ENCODE measurements around the gene TET2. TPM values are rescaled to one million over a fixed set of nuclear protein-coding genes. Genes with fewer than 3 reads are reported as not detected.
"Not testable (repeated sequence)": the region's sequence is repeated elsewhere in the genome, so short reads cannot be mapped to it uniquely, and the experiment has no call there.

The TET2 gene
- total RNA-seq, 1 donor from 2014 or later, result 18.8 TPM

DNA sequence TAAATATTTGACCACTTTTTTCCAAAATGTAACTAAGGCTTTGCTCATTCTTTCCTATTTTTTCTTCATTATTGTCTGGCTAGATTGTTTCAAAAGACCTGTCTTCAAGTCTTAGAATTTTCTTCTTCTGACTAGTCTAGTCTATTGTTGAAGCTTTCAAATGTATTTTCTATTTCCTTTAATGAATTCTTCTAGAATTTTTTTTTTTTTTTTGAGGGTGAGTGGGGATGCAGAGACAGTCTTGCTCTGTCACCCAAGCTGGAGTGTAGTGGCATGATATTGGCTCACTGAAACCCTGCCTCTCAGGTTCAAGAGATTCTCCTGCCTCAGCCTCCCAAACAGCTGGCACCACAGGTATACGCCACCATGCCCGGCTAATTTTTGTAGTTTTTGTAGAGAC lies 141.4 kb downstream of the TET2 start:
- DNase-seq (ENCODE audit: low read depth), result no peak

DNA sequence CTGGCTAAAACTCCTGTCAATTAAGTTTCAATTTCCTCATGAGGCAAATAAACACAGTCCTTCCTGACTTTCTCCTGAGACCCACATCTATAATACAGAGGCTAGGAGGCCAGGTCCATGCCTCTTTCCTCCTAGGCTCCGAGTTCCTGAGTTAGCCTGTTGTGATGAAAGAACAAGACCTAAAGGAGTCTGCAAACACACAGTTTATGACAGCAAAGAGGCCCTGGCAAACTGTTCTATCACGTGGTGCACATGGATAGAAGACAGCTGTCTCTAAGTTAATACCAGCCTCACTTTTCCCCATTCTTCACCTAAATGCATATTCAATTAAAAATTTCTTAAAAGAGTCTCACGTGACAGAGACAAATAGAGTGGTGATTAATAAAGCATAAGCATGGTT lies 145.2 kb downstream of the TET2 start:
- DNase-seq (ENCODE audit: low read depth), result no peak

DNA sequence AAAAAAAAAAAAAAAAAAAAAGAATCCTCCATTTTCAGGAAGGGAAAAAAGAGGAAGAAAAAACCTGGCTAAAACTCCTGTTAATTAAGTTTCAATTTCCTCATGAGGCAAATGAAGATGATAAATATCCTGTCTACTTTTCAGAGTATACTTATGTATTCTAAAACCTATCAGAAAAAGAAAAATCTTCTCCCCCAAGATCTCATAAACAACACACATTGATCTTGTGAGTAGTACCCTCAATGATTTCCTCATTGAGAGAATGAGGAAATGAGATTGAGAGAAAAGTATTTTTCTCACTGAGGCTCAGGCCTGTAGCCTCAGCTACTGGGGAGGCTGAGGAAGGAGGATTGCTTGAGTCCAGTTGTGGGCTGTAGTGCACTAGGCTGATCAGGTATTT lies 146.7 kb downstream of the TET2 start:
- DNase-seq (ENCODE audit: low read depth), result no peak

DNA sequence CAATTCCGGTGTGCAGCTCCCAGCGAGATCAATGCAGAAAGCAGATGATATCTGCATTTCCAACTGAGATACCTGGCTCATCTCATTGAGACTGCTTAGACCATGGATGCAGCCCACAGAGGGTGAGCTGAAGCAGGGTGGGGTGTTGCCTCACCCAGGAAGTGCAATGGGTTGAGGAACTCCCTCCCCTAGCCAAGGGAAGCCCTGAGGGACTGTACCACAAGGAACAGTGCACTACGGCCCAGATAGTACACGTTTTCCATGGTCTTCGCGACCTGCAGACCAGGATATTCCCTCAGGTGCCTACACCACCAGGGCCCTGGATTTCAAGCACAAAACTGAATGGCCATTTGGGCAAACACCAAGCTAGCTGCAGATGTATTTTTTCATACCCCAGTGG lies 150.0 kb downstream of the TET2 start:
- no peak for DNase-seq (ENCODE audit: low read depth)

DNA sequence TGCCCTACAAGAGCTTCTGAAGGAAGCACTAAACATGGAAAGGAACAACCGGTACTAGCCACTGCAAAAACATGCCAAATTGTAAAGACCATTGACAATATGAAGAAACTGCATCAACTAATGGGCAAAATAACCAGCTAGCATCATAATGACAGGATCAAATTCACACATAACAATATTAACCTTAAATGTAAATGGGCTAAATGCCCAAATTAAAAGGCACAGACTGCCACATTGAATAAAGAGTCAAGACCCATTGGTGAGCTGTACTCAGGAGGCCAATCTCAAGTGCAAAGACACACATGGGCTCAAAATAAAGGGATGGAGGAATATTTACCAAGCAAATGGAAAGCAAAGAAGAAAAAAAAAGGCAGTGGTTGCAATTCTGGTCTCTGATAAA lies 152.4 kb downstream of the TET2 start:
- DNase-seq (ENCODE audit: low read depth), result not testable (repeated sequence)

DNA sequence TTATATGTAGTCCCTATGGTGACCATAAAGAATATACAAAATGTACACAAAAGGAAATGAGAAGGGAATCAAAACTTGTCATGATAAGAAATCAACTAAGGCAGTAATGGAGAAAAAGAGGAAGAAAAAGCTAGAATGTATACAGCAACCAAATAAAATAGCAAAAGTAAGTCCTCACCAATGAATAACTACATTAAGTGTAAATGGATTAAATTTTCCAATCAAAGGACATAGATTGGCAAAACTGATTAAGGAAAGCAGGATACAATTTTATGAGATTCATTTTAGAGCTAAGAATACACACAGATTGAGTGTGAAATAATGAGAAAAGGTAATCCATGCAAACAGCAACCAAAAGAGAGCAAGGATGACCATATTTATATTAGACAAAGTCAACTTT lies 157.4 kb downstream of the TET2 start:
- no peak for DNase-seq (ENCODE audit: low read depth)

DNA sequence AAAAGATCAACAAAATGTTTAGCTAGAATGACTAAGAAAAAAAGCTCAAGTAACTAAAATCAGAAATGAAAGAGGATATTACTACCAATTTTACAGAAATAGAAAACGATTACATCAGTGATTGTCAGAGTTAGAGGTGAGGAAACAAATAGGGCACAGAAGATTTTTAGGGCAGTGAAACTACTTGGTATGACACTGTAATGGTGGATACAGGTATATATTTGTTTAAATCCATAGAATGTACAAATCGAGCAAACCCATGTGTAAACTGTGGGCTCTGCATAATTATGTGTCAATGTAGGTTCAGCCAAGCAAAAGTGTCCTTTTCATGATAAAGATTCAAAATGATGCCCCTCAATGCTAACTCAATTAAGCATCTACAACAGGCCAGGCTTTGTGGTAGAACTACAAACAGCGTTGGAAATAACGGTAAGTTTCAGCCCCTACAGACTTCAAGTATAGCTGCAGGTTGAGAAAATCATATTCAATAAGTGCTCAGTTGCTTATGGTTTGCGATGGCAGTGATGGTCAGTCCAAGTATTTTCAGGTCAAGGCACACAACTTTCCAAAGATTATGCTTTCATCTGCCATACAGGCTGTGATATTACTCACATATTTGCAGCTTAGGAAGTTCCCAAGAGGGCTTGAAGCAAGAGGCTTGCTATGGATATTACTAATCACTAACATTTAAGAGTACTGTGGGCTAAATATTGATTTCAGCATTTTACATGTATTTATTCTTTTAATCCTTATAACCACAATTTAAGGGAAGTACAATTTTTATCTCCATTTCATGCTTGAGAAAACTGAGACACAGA lies 158.6 kb downstream of the TET2 start:
- no peak for DNase-seq (ENCODE audit: low read depth)

DNA sequence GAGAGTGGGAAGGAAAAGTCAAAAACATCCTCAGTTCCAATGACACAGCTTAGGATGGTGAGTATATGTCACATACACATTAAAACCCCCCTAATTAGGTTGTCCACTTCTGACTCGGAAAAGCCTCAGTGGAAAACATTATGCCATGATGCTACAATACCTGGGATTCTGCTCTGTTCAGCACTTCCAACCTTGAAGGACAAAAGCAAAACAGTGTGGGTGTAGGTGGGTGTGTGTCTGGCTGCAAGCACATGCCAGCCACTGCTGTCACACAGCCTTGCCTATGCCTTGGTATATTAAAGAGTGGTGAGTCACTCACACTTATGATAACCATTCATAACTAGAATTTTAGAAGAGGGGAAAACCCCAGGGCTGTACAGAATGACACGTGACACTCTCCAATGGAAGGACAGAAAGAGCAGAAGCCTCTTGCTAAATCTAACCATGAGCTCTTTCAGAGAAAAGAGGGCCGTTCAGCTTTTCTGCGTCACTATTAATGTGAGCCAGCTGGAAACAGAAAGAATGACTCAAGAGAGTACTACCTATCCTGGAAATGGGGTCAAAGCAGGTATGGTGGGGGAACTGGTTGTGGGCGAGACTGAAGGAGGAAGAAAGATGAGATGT lies 159.6 kb downstream of the TET2 start:
- DNase-seq (ENCODE audit: low read depth), result peak; percentile 10

DNA sequence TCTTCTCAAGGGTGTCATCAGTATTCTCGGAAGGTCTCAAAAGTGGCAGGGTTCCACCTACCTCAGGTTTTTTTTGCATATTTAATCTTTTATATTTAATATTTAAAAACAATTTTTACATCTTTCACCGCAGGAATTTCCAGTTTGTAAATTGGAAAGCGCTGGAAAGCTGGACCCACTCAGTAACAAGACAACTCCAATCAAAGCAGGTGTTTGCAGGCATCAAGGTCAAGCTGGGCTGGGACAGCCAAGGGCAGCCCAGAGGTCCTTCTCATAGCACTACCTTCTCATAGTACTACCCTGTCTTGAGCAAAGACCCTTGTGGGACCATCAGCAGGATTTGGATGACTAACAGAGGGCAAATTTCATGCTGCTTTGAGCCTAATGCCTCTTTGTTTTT lies 160.1 kb downstream of the TET2 start:
- DNase-seq (ENCODE audit: low read depth), result no peak

DNA sequence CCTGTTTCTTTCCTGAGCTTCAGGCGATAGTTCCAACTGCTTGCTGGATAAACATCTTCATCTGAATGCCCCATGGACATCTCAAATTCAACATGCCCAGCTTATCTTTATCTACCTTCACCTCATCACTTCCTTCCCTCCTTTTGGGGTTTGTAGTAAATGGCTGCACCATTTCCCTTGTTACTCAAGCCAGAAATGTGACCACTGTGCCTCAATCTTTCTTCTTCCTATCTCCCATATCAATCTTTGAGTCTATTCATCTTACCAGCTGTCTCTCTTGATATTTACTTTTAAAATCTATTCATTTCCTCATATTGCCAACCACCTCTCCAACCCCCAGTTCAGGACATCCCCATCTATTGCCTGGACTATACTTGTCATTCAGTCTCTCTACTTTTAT lies 171.8 kb downstream of the TET2 start:
- DNase-seq (ENCODE audit: low read depth), result no peak

DNA sequence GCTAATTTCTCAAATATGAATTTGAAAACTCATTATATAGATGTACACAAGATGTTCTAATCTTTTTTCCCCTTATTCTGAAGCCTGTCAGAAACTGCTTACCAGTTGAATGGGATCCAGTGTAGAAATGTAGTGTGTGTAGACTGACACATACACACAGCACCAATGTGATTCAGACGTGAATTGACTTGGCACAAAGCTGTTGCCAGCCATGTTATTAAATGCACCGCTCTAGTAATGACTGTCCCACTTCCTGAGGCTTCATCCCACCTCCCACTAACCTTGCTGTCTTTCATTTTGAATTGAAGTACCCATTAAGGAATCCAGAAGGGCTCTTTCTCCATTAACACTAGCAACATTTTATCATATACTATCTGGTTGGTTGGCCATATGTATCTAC lies 180.5 kb downstream of the TET2 start:
- DNase-seq (ENCODE audit: low read depth), result no peak

DNA sequence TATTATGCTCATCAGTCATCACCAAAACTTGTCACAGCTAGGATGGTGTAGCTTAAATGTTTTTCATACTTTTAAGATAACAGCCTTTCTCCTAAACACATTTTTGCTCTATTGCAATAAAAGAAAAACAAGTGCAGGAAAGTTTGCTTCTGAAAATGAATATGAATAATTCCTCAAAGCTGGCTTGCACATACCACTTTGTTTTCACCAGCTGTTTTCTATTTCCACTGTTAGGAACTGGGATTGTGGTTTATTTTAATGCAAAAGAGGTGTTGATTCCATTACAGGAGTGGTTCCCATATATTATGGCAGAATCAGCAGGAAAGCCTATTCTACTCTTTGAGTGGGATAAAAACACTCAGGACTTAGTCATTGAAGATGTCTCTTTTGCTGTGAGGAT lies 181.3 kb downstream of the TET2 start:
- no peak for DNase-seq (ENCODE audit: low read depth)

DNA sequence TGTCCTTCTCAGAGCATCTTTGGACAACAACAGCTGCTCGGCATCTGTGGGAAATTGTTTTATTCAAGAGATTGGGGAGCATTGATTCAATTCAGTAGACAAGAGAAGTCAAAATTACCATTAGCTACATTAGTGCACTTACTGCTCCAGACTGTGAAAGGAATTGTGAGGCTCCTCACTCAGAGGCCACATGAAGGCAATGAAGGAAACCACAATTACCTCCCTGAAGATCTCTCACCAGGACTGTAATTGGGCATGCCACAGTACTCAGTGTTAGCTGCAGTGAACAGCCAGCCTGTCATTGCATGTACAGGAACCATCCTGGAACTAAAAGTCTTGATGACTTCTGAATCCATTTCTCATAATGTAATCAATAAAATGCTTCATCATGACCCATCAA lies 182.4 kb downstream of the TET2 start:
- DNase-seq (ENCODE audit: low read depth), result peak; percentile 4

Measured in renal cortical epithelial cell (primary cell).